Gastroesophageal sphincter (tissue), 4 donors: ENCODE data around the gene ZFHX3. TPM values are rescaled to one million over a fixed set of nuclear protein-coding genes. Genes with fewer than 3 reads are reported as not detected.

Source experiments
- ATAC-seq: fragments of 150-250 bp; one replicate; pipeline ENCODE4 v1.9.1; 2016; ENCODE audit warnings: mild to moderate bottlenecking, moderate library complexity
- H3K27ac ChIP-seq, 4 donors: fragments of 200-600 bp; sonication (generic) in 3 of 4; 1 replicate in 3 of 4; 2 replicates in 1 of 4; pipeline ENCODE4 v1.5.1; 2016 to 2019
- H3K27me3 ChIP-seq: fragments of 200-600 bp; sonication (generic); one replicate; pipeline ENCODE4 v1.5.1; 2019
- H3K36me3 ChIP-seq, 2 donors: fragments of 200-600 bp; sonication (generic); one replicate each; pipeline ENCODE4 v1.5.1; 2019; ENCODE audit warnings: control low read depth in 1 of 2
- H3K4me1 ChIP-seq, 3 donors: fragments of 200-600 bp; sonication (generic); 1 replicate in 2 of 3; 2 replicates in 1 of 3; pipeline ENCODE4 v1.5.1; 2016 to 2019; ENCODE audit warnings: control low read depth in 2 of 3
- H3K4me3 ChIP-seq, 2 donors: fragments of 200-600 bp; sonication (generic); one replicate each; pipeline ENCODE4 v1.5.1; 2019; ENCODE audit warnings: mild to moderate bottlenecking in 1 of 2, moderate library complexity in 1 of 2
- H3K9me3 ChIP-seq, 3 donors: fragments of 200-600 bp; sonication (generic); one replicate each; pipeline ENCODE4 v1.5.1; 2017 to 2019; ENCODE audit warnings: control low read depth in 2 of 3
- CTCF ChIP-seq, 4 experiments: fragments of 200-600 bp in 2 of 4; fragments of 450-650 bp in 2 of 4; sonication (generic) in 1 of 4; IDR thresholded peaks; one replicate each; pipeline ENCODE4 v1.5.1; 2017 to 2019; ENCODE audit warnings: antibody characterized with exemption in 4 of 4, mild to moderate bottlenecking in 2 of 4, moderate library complexity in 2 of 4
- EP300 ChIP-seq: sonication (generic); formaldehyde crosslinking; IDR thresholded peaks from one replicate; pipeline ENCODE4 v1.6.1; 2017; ENCODE audit warnings: antibody characterized with exemption, mild to moderate bottlenecking
- POLR2A ChIP-seq, 2 donors: fragments of 450-650 bp; IDR thresholded peaks; one replicate each; pipeline ENCODE4 v1.6.1; 2017; ENCODE audit warnings: antibody characterized with exemption in 2 of 2, mild to moderate bottlenecking in 2 of 2, moderate library complexity in 1 of 2
- POLR2AphosphoS5 ChIP-seq: sonication (generic); formaldehyde crosslinking; IDR thresholded peaks from one replicate; pipeline ENCODE4 v1.6.1; 2017; ENCODE audit warnings: antibody characterized with exemption
- whole genome bisulfite sequencing, 2 donors: methylation state at CpG; one replicate each; pipeline ENCODE4 v1.1.5; 2018; ENCODE audit warnings: low coverage in 1 of 2; 5-methylcytosine and 5-hydroxymethylcytosine counted together
- total RNA-seq, 4 donors: library from RNA; depleted of rRNA; stranded (reverse); fragments of >200 nt; gene quantifications; one replicate each; pipeline ENCODE4 v1.1.0, GENCODE V29; 2016

The ZFHX3 gene
- total RNA-seq, 4 donors from 2014 or later, result 24.0 to 47.1 (median 29.5) TPM

GRCh38 chr16:72963533-72964315 is 84.2 kb downstream of the ZFHX3 start:
- no peaks in the 10 kb centered on the region for H3K27me3 ChIP-seq
- peaks cover 0 to 18% of the 10 kb centered on the region in 2 donors for H3K36me3 ChIP-seq
- no peak overlapping the region for H3K4me3 ChIP-seq
- H3K4me1 ChIP-seq, result no peaks in the 10 kb centered on the region
- ATAC-seq, result no peak
- 59 to 69% methylated on average over 5 to 10 of the region's 10 CpGs for WGBS, 2 donors
- no peak for TF ChIP-seq POLR2A (IDR thresholded peaks at IDR 0.05)
- no peak for TF ChIP-seq CTCF (IDR thresholded peaks at IDR 0.05)
- no peak for TF ChIP-seq POLR2AphosphoS5
- no peak for TF ChIP-seq EP300
- no peak overlapping the region for H3K27ac ChIP-seq
- no peaks in the 10 kb centered on the region for H3K9me3 ChIP-seq

- no peak overlapping the region for H3K27ac ChIP-seq
- peaks cover 0 to 32% of the 10 kb centered on the region in 2 donors for H3K36me3 ChIP-seq
- H3K4me1 ChIP-seq, result no peaks in the 10 kb centered on the region
- 96 to 100% methylated on average over 4 of the region's 8 CpGs for WGBS, 2 donors
- no peak for TF ChIP-seq CTCF (IDR thresholded peaks at IDR 0.05)
- TF ChIP-seq POLR2AphosphoS5, result no peak
- no peak for TF ChIP-seq EP300
- no peak for TF ChIP-seq POLR2A (IDR thresholded peaks at IDR 0.05)
- H3K4me3 ChIP-seq, result no peak overlapping the region
- no peaks in the 10 kb centered on the region for H3K9me3 ChIP-seq
- ATAC-seq, result no peak
- no peaks in the 10 kb centered on the region for H3K27me3 ChIP-seq
Measured at GRCh38 chr16:72962347-72962746, 85.6 kb downstream of the ZFHX3 start.

GRCh38 chr16:72961863-72962262 is 86.1 kb downstream of the ZFHX3 start:
- Histone ChIP-seq H3K4me1 (no peaks in the 10 kb centered on the region), H3K27ac (no peak overlapping the region), H3K27me3 (no peaks in the 10 kb centered on the region), H3K36me3 (peaks cover 0 to 35% of the 10 kb centered on the region in 2 donors), H3K9me3 (no peaks in the 10 kb centered on the region), H3K4me3 (no peak overlapping the region)
- TF ChIP-seq EP300 (no peak), CTCF (IDR thresholded peaks at IDR 0.05) (no peak), POLR2A (IDR thresholded peaks at IDR 0.05) (no peak), POLR2AphosphoS5 (no peak)
- 86 to 89% methylated on average over 1 to 9 of the region's 9 CpGs for whole genome bisulfite sequencing, 2 donors
- ATAC-seq, result no peak

GRCh38 chr16:72961115-72961832 is 86.7 kb downstream of the ZFHX3 start:
- H3K36me3 ChIP-seq, result peaks cover 0 to 36% of the 10 kb centered on the region in 2 donors
- WGBS, 2 donors, result 60 to 78% methylated on average over 2 to 8 of the region's 20 CpGs
- no peak overlapping the region for H3K4me3 ChIP-seq
- H3K27ac ChIP-seq, result no peak overlapping the region
- H3K4me1 ChIP-seq, result no peaks in the 10 kb centered on the region
- H3K9me3 ChIP-seq, result no peaks in the 10 kb centered on the region
- TF ChIP-seq POLR2AphosphoS5 (no peak), EP300 (no peak), POLR2A (IDR thresholded peaks at IDR 0.05) (no peak), CTCF (IDR thresholded peaks at IDR 0.05) (no peak)
- no peak for ATAC-seq
- no peaks in the 10 kb centered on the region for H3K27me3 ChIP-seq
